ENCODE results near the gene CFAP74. TPM values are rescaled to one million over a fixed set of nuclear protein-coding genes. Genes with fewer than 3 reads are reported as not detected.

The CFAP74 gene
- total and polyA plus RNA-seq, 2 of the 13 experiments (the other 11 are each of a cell fraction or from before 2014, with no cell fraction given), result 0.27 to 0.62 TPM

- TF ChIP-seq ATAD3A (CRISPR knock-in tag; IDR thresholded peaks at IDR 0.05) (no peak), ZNF709 (CRISPR knock-in tag; IDR thresholded peaks at IDR 0.05) (peak; percentile 31; the same call in 1 of the 2 replicates), ARNT2 (CRISPR knock-in tag; IDR thresholded peaks at IDR 0.05; ENCODE audit: low read depth) (0 out of 2 replicates have a peak, but pooled peaks have one; percentile 31), KLF6 (CRISPR knock-in tag; IDR thresholded peaks at IDR 0.05) (0 out of 2 replicates have a peak, but pooled peaks have one; percentile 35), UBTF (CRISPR knock-in tag; IDR thresholded peaks at IDR 0.05) (no peak), RAD51 (IDR thresholded peaks at IDR 0.05; ENCODE audit: borderline replicate concordance) (no peak), ZNF513 (CRISPR knock-in tag; conservative IDR thresholded peaks at IDR 0.05) (no peak), TRIM22 (IDR thresholded peaks at IDR 0.05) (no peak), FOXP4 (CRISPR knock-in tag; IDR thresholded peaks at IDR 0.05) (no peak), FOXA1 (IDR thresholded peaks at IDR 0.05) (no peak), FOXA1 (CRISPR knock-in tag; IDR thresholded peaks at IDR 0.05) (no peak), ZNF281 (CRISPR knock-in tag; IDR thresholded peaks at IDR 0.05; ENCODE audit: borderline replicate concordance) (peak; percentile 43; the same call in 1 of the 2 replicates), SCMH1 (CRISPR knock-in tag; IDR thresholded peaks at IDR 0.05; ENCODE audit: borderline replicate concordance) (no peak)
Measured at GRCh38 chr1:2019571-2020309, 16.2 kb upstream of the CFAP74 start (continued).

All from HepG2 (cell line).